Keratinocyte (primary cell): ENCODE data around the gene CCDC158. TPM values are rescaled to one million over a fixed set of nuclear protein-coding genes. Genes with fewer than 3 reads are reported as not detected.

Experiments
- DNase-seq: peaks from one replicate; pipeline ENCODE4 v3.0.0-alpha.2; 2011; ENCODE audit warnings: low read depth, missing footprints, low spot score
- FAIRE-seq: peaks from 2 replicates; lab custom pipeline; 2011; peaks lifted over from hg19 to GRCh38; lab: Jason Lieb, UNC
- H2AFZ ChIP-seq: 2 replicates; pipeline ENCODE4 v1.6.0; 2012; ENCODE audit warnings: low read length, control low read depth, inconsistent platforms; ENCODE audit not compliant: control insufficient read depth
- H3K27ac ChIP-seq: 2 replicates; pipeline ENCODE4 v1.5.1; 2011; ENCODE audit warnings: low read length; ENCODE audit not compliant: control insufficient read depth, insufficient read depth
- H3K27me3 ChIP-seq: 3 replicates; pipeline ENCODE4 v1.6.0; 2011; ENCODE audit warnings: low read length; ENCODE audit not compliant: control insufficient read depth, insufficient read depth; ENCODE audit errors: extremely low read depth
- H3K36me3 ChIP-seq, 2 experiments: 2 replicates in 1 of 2; 3 replicates in 1 of 2; pipeline ENCODE4 v1.5.1; 2011; ENCODE audit warnings: low read length in 2 of 2, mild to moderate bottlenecking in 1 of 2; ENCODE audit not compliant: control insufficient read depth in 2 of 2, insufficient read depth in 2 of 2; ENCODE audit errors: extremely low read depth in 1 of 2
- H3K4me1 ChIP-seq: 3 replicates; pipeline ENCODE4 v1.5.1; 2011; ENCODE audit warnings: low read length; ENCODE audit not compliant: control insufficient read depth, insufficient read depth; ENCODE audit errors: extremely low read depth
- H3K4me2 ChIP-seq: 3 replicates; pipeline ENCODE4 v1.6.0; 2011; ENCODE audit warnings: low read depth, low read length; ENCODE audit not compliant: control insufficient read depth, insufficient read depth; ENCODE audit errors: extremely low read depth
- H3K4me3 ChIP-seq, 3 experiments: fragments of 200-600 bp in 1 of 3; sonication (generic) in 1 of 3; 2 replicates in 2 of 3; 3 replicates in 1 of 3; pipeline ENCODE4 v1.5.1; 2011 to 2016; ENCODE audit warnings: low read length in 3 of 3, mild to moderate bottlenecking in 3 of 3, control low read depth in 2 of 3, inconsistent platforms in 1 of 3, low read depth in 1 of 3, mixed read lengths in 1 of 3, mixed run types in 1 of 3, moderate library complexity in 1 of 3; ENCODE audit not compliant: control insufficient read depth in 2 of 3, insufficient read depth in 2 of 3; ENCODE audit errors: extremely low read depth in 1 of 3
- H3K79me2 ChIP-seq: 2 replicates; pipeline ENCODE4 v1.6.0; 2012; ENCODE audit warnings: low read length; ENCODE audit not compliant: control insufficient read depth, insufficient read depth
- H3K9ac ChIP-seq: 3 replicates; pipeline ENCODE4 v1.6.0; 2011; ENCODE audit warnings: low read length; ENCODE audit not compliant: control insufficient read depth, insufficient read depth; ENCODE audit errors: extremely low read depth
- H3K9me1 ChIP-seq: 3 replicates; pipeline ENCODE4 v1.6.0; 2011; ENCODE audit warnings: low read length; ENCODE audit not compliant: control insufficient read depth, insufficient read depth; ENCODE audit errors: extremely low read depth
- H3K9me3 ChIP-seq: 2 replicates; pipeline ENCODE4 v1.5.1; 2012; ENCODE audit warnings: low read depth, low read length; ENCODE audit not compliant: control insufficient read depth
- H4K20me1 ChIP-seq: 3 replicates; pipeline ENCODE4 v1.6.0; 2011; ENCODE audit warnings: low read length; ENCODE audit not compliant: control insufficient read depth, insufficient read depth; ENCODE audit errors: extremely low read depth
- CTCF ChIP-seq, 3 experiments: IDR thresholded peaks in 1 of 3; conservative IDR thresholded peaks in 1 of 3; optimal IDR thresholded peaks in 1 of 3; 2 replicates in 2 of 3; 3 replicates in 1 of 3; pipeline versions ENCODE3 to v1.5.1; 2011; ENCODE audit warnings: low read length in 3 of 3, mild to moderate bottlenecking in 3 of 3, moderate library complexity in 2 of 3, control low read depth in 1 of 3, inconsistent platforms in 1 of 3; ENCODE audit not compliant: insufficient read depth in 2 of 3; ENCODE audit errors: extremely low read depth in 1 of 3
- EZH2 ChIP-seq: IDR thresholded peaks from one replicate; pipeline ENCODE4 v1.6.1; 2012; ENCODE audit warnings: inconsistent platforms, mild to moderate bottlenecking, low read length, moderate library complexity
- dilution Hi-C: fragments of 300-500 bp; cut with MboI; formaldehyde crosslinking; loops from one replicate; pipeline ENCODE4 v1.7.0; 2020; ENCODE audit warnings: low sequenced_read_pairs; ENCODE audit not compliant: extremely low pct_ligation_motif_present
- polyA plus RNA-seq, 5 experiments: library from polyadenylated mRNA; depleted of rRNA in 3 of 5; stranded (reverse) in 3 of 5; stranded (forward) in 1 of 5; unstranded in 1 of 5; fragments of >200 nt; gene quantifications; 1 replicate in 1 of 5; 2 replicates in 3 of 5; 3 replicates in 1 of 5; pipeline versions ENCODE4 v1.2.1 to v1.2.3, GENCODE V29; 2011 to 2012; ENCODE audit warnings: missing spikeins in 2 of 5, low read depth in 1 of 5, low replicate concordance in 1 of 5

Gene CCDC158
- polyA plus RNA-seq, 1 donor (not counting 4 experiments of a cell fraction or from before 2014, with no cell fraction given) = not detected

- no peaks in the 10 kb centered on the region for H4K20me1 ChIP-seq
- dilution Hi-C loops = no loop called here
Measured at GRCh38 chr4:76381986-76382385, 39.0 kb downstream of the CCDC158 start.

GRCh38 chr4:76380561-76380960, 40.4 kb downstream of the CCDC158 start:
- Histone ChIP-seq H3K27me3 (no peaks in the 10 kb centered on the region), H3K9me3 (no peaks in the 10 kb centered on the region), H3K27ac (no peak overlapping the region), H3K4me2 (no peak overlapping the region), H4K20me1 (no peaks in the 10 kb centered on the region), H2AFZ (no peak overlapping the region), H3K4me1 (no peaks in the 10 kb centered on the region), H3K9ac (no peak overlapping the region), H3K4me3 (no peak overlapping the region), H3K36me3 (no peaks in the 10 kb centered on the region), H3K9me1 (no peaks in the 10 kb centered on the region), H3K79me2 (no peaks in the 10 kb centered on the region)
- FAIRE-seq = no peak
- TF ChIP-seq EZH2 = no peak
- no peak for TF ChIP-seq CTCF (optimal IDR thresholded peaks at IDR 0.05 in 1 of 3, IDR thresholded peaks at IDR 0.05 in 1 of 3, conservative IDR thresholded peaks at IDR 0.05 in 1 of 3; ENCODE audit: extremely low read depth in 1 of 3, insufficient read depth in 2 of 3, low read length in 3 of 3)
- no peak for DNase-seq
- dilution Hi-C loops = no loop called here

More at GRCh38 chr4:76381986-76382385, 39.0 kb downstream of the CCDC158 start:
- Histone ChIP-seq H3K4me1 (no peaks in the 10 kb centered on the region), H3K27ac (no peak overlapping the region), H3K36me3 (no peaks in the 10 kb centered on the region), H3K27me3 (no peaks in the 10 kb centered on the region), H3K9ac (no peak overlapping the region), H3K79me2 (no peaks in the 10 kb centered on the region), H3K9me1 (no peaks in the 10 kb centered on the region), H3K4me2 (no peak overlapping the region), H2AFZ (no peak overlapping the region), H3K9me3 (no peaks in the 10 kb centered on the region), H3K4me3 (no peak overlapping the region)
- DNase-seq = no peak
- no peak for FAIRE-seq
- TF ChIP-seq EZH2 (no peak), CTCF (optimal IDR thresholded peaks at IDR 0.05 in 1 of 3, IDR thresholded peaks at IDR 0.05 in 1 of 3, conservative IDR thresholded peaks at IDR 0.05 in 1 of 3; ENCODE audit: extremely low read depth in 1 of 3, insufficient read depth in 2 of 3, low read length in 3 of 3) (no peak)
